NCI-H510A (cell line): ENCODE measurements around the gene RPS14.

Experiments
- DNase-seq: peaks from one replicate; lab custom pipeline; 2025; lab: John Stamatoyannopoulos, UW

RPS14 gene

GRCh38 chr5:150400316-150401075 lies 49.0 kb downstream of the RPS14 start:
- no peak for DNase-seq

- no peak for DNase-seq
Measured at GRCh38 chr5:150399524-150400211, 49.9 kb downstream of the RPS14 start.

- no peak for DNase-seq
Measured at GRCh38 chr5:150398722-150399523, 50.6 kb downstream of the RPS14 start.

- DNase-seq: no peak
Measured at GRCh38 chr5:150397782-150398721, 51.5 kb downstream of the RPS14 start.

GRCh38 chr5:150397146-150397781 lies 52.3 kb downstream of the RPS14 start:
- no peak for DNase-seq

- DNase-seq: no peak
Measured at GRCh38 chr5:150396267-150396666, 53.3 kb downstream of the RPS14 start.

- DNase-seq: no peak
Measured at GRCh38 chr5:150395688-150395975, 53.9 kb downstream of the RPS14 start.

- no peak for DNase-seq
Measured at GRCh38 chr5:150394912-150395687, 54.4 kb downstream of the RPS14 start.

- DNase-seq: no peak
Measured at GRCh38 chr5:150394131-150394530, 55.4 kb downstream of the RPS14 start.

GRCh38 chr5:150393096-150393645 lies 56.4 kb downstream of the RPS14 start:
- no peak for DNase-seq

- no peak for DNase-seq
Measured at GRCh38 chr5:150392680-150393079, 56.9 kb downstream of the RPS14 start.
